Calu3 (cell line): ENCODE data around the gene GFPT2. TPM values are rescaled to one million over a fixed set of nuclear protein-coding genes. Genes with fewer than 3 reads are reported as not detected.

Experiments used
- BruUV-seq: library from RNA; stranded (reverse); fragments of 400-500 nt; replicated peaks from 2 replicates; lab custom pipeline; 2021; lab: Mats Ljungman, UMichigan
- CTCF ChIA-PET: fragments of 300-600 bp; sonication (Branson Sonifier 250); formaldehyde crosslinking; loops from one replicate; lab custom pipeline; 2022; ENCODE audit warnings: antibody characterized with exemption; lab: Charles Lee
- DNase-seq: peaks from one replicate; pipeline ENCODE4 v3.0.0; 2022
- H3K27ac Mint-ChIP-seq: one replicate; pipeline ENCODE4 v1.8.0; 2022; ENCODE audit warnings: mixed read lengths; ENCODE audit not compliant: unreplicated experiment
- H3K27me3 Mint-ChIP-seq: one replicate; pipeline ENCODE4 v1.8.0; 2022; ENCODE audit warnings: mixed read lengths; ENCODE audit not compliant: unreplicated experiment
- H3K36me3 Mint-ChIP-seq: one replicate; pipeline ENCODE4 v1.8.0; 2022; ENCODE audit warnings: mild to moderate bottlenecking, moderate library complexity, mixed read lengths; ENCODE audit not compliant: insufficient read depth, unreplicated experiment
- H3K4me1 Mint-ChIP-seq: one replicate; pipeline ENCODE4 v1.8.0; 2022; ENCODE audit warnings: mild to moderate bottlenecking, low read depth, mixed read lengths; ENCODE audit not compliant: unreplicated experiment
- H3K4me3 Mint-ChIP-seq: one replicate; pipeline ENCODE4 v1.8.0; 2022; ENCODE audit warnings: mild to moderate bottlenecking, low read depth, moderate library complexity, mixed read lengths; ENCODE audit not compliant: unreplicated experiment
- H3K9me3 Mint-ChIP-seq: one replicate; pipeline ENCODE4 v1.8.0; 2022; ENCODE audit warnings: low read depth, mixed read lengths; ENCODE audit not compliant: unreplicated experiment
- intact Hi-C: fragments of 100-400 bp; cut with micrococcal nuclease; formaldehyde crosslinking; loops from one replicate; pipeline ENCODE4 v1.10.0; 2022; ENCODE audit not compliant: unreplicated experiment
- total RNA-seq: library from RNA; stranded (reverse); gene quantifications from 2 replicates; pipeline ENCODE4 v1.2.3, GENCODE V29; 2022
- TF ChIP-seq, protein P1 (sequence below): fragments of 200-600 bp; IDR thresholded peaks from one replicate; pipeline ENCODE4 v1.8.0; 2022; ENCODE audit warnings: antibody characterized with exemption; ENCODE audit not compliant: unreplicated experiment

Gene GFPT2
- total RNA-seq, 1 experiment from 2014 or later = not detected

DNA sequence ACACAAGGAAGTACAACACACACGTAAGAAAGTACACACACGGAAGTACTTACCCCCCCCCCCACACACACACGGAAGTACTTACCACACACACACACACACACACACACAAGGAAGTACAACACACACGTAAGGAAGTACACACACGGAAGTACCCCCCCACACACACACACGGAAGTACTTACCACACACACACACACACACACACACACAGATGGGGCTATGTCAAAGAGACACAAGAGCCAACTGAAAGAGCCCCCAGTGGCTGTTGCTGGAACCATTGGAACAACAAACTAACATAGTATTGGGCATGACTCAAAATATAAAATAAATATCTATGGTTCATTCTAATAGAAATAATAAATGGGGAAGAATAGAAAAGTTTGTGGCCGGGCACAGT is 56.4 kb downstream of the GFPT2 start:
- TF ChIP-seq, protein P1, sequence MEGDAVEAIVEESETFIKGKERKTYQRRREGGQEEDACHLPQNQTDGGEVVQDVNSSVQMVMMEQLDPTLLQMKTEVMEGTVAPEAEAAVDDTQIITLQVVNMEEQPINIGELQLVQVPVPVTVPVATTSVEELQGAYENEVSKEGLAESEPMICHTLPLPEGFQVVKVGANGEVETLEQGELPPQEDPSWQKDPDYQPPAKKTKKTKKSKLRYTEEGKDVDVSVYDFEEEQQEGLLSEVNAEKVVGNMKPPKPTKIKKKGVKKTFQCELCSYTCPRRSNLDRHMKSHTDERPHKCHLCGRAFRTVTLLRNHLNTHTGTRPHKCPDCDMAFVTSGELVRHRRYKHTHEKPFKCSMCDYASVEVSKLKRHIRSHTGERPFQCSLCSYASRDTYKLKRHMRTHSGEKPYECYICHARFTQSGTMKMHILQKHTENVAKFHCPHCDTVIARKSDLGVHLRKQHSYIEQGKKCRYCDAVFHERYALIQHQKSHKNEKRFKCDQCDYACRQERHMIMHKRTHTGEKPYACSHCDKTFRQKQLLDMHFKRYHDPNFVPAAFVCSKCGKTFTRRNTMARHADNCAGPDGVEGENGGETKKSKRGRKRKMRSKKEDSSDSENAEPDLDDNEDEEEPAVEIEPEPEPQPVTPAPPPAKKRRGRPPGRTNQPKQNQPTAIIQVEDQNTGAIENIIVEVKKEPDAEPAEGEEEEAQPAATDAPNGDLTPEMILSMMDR = no peak
- Mint-ChIP-seq H3K36me3 (peaks cover 30% of the 10 kb centered on the region), H3K27me3 (peaks cover 27% of the 10 kb centered on the region), H3K4me1 (peaks cover 14% of the 10 kb centered on the region), H3K27ac (no peak overlapping the region), H3K4me3 (no peak overlapping the region), H3K9me3 (no peaks in the 10 kb centered on the region)
- no TSS peak for BruUV-seq
- intact Hi-C loops = loop anchor here (10.0 kb wide), 2 partner anchors 172 to 308 kb away; no protein-coding TSS in a partner anchor
- CTCF ChIA-PET = interaction anchor here (0.8 to 1.0 kb wide), 2 partner anchors 19 to 29 kb away, joined by 3 to 4 read pairs; no protein-coding TSS in a partner anchor
- no peak for DNase-seq

DNA sequence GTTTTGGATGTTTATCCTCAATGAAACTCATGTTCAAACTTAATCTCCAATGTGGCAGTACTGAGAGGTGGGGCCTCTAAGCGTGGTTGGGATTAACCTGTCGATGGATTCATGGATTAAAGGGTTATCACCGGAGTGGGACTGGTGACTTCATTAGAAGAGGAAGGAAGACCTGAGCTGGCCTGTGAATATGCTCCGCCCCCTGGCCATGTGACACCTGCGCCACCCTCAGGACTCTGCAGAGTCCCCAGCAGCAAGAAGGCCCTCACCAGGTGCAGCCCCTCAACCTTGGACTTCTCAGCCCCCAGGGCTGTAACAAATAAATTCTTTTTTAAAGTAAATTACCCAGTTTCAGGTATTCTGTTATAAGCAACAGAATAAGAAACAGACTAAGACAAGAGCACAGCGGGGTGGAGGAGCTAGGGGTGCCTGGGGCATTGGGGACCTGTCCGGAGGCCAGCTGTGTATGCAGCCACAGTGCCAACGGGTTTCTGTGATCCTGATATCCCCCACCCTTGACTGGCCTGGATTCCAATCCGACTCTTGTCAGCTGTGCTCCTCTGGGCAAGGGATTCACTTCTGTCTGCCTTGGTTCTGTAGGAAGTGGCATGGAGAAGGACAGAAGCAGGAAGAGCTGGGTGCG is 58.1 kb downstream of the GFPT2 start:
- no peaks in the 10 kb centered on the region for H3K9me3 Mint-ChIP-seq
- CTCF ChIA-PET = interaction anchor here (0.7 to 2.0 kb wide), 2 partner anchors 20 to 34 kb away, joined by 4 to 6 read pairs; no protein-coding TSS in a partner anchor
- H3K4me3 Mint-ChIP-seq = no peak overlapping the region
- no peak overlapping the region for H3K27ac Mint-ChIP-seq
- H3K36me3 Mint-ChIP-seq = peaks cover 48% of the 10 kb centered on the region
- BruUV-seq = no TSS peak
- no peak for DNase-seq
- intact Hi-C loops = loop anchor here (5.0 to 10.0 kb wide), 3 partner anchors 32 to 310 kb away; no protein-coding TSS in a partner anchor
- peaks cover 26% of the 10 kb centered on the region for H3K4me1 Mint-ChIP-seq
- TF ChIP-seq, protein P1 = no peak
- peaks cover 9% of the 10 kb centered on the region for H3K27me3 Mint-ChIP-seq

DNA sequence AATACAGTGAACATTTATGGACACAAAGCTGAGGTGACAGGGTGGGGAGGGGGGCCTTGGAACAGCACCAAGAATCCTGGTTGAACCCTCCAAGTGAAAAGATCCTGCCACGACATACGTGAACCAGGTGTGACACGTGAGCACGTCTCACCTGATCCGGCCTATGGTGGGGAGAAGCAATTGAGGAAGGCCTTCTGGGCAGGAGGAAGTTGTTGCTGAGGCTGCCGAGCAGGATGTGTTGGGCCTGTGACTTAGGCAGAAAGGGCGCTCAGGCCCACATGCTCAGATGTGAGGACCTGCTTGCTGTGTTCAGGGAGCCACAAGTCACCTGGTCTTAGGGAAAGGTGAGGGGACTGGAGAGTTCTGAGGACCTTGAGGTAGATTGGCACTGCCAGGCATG is 58.7 kb downstream of the GFPT2 start:
- no peaks in the 10 kb centered on the region for H3K9me3 Mint-ChIP-seq
- intact Hi-C loops = loop anchor here (5.0 to 10.0 kb wide), 3 partner anchors 33 to 310 kb away; no protein-coding TSS in a partner anchor
- CTCF ChIA-PET = interaction anchor here (0.7 to 2.0 kb wide), 3 partner anchors 21 to 35 kb away, joined by 4 to 14 read pairs (median 6); no protein-coding TSS in a partner anchor
- peaks cover 48% of the 10 kb centered on the region for H3K36me3 Mint-ChIP-seq
- TF ChIP-seq, protein P1 = no peak
- no peak for DNase-seq
- H3K27ac Mint-ChIP-seq = no peak overlapping the region
- peaks cover 3% of the 10 kb centered on the region for H3K27me3 Mint-ChIP-seq
- BruUV-seq = no TSS peak
- H3K4me1 Mint-ChIP-seq = peaks cover 32% of the 10 kb centered on the region
- no peak overlapping the region for H3K4me3 Mint-ChIP-seq

DNA sequence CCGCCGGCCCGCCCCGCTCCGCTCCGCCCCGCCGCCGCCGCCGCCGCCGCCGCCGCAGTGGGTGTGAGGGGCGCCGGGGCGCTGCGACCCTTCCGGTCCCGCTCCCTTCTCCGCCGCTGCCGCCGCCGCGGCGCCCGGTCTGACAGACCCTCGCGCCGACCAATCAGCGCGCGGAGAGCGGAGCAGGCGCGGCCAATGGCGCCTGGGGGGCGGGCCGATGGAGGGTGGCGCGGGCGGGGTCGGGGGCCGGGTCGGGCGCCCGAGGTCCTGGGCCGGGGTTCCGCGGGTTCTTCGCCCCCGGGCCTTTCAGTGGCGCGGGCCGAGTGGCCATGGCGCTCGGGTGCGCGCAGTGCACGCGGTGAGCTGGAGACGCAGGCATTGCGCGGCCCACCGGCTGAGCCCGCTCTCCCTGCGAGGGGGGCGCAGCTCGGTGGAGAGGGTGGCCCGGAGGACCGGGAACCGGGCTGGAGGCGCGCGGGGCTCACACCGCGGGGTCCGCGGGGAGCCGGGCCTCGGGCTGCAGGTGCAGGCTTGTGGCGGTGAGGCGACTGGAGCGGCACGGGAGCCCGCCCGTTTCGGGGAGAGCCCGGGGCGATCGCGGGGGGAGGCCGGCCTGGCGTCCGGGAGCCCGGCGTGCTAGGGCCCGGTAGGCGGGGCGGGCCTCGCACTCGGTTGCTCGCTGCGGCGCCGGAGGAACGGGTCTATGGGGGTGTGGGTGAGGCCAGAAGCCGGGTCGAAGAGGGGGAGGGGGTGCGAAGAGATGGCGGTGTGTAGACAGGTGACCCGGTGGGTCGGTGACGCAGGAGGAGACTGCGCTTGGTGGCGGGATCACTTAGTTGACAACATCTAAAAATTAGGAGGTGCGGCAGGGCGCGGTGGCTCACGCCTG is 60.9 kb downstream of the GFPT2 start, which contains the start of gene MAPK9:
TSS of gene MAPK9 (minus strand) at position 141 of the 889 bp plus-strand sequence. CDS start 11,522 bp downstream, outside the sequence.
- no TSS peak for BruUV-seq
- H3K4me1 Mint-ChIP-seq = peaks cover 32% of the 10 kb centered on the region
- H3K27me3 Mint-ChIP-seq = no peaks in the 10 kb centered on the region
- TF ChIP-seq, protein P1 = no peak
- CTCF ChIA-PET = interaction anchor here (0.6 to 1.9 kb wide), 8 partner anchors 12 to 408 kb away, joined by 3 to 14 read pairs (median 6); partner anchors contain the start of gene RASGEF1C
- peak within 1 kb of the TSS; percentile 86 for H3K27ac Mint-ChIP-seq
- H3K36me3 Mint-ChIP-seq = peaks cover 54% of the 10 kb centered on the region
- peaks cover 7% of the 10 kb centered on the region for H3K9me3 Mint-ChIP-seq
- H3K4me3 Mint-ChIP-seq = peak within 1 kb of the TSS; percentile 74
- intact Hi-C loops = loop anchor here (2.0 to 10.0 kb wide), 4 partner anchors 23 to 313 kb away; no protein-coding TSS in a partner anchor
- DNase-seq = peak; percentile 91
